Mesenchymal stem cell (in vitro differentiated cells and primary cell): ENCODE data around the gene CXCL11.

ENCODE experiments used
- DNase-seq: peaks from one replicate; pipeline ENCODE4 v3.0.0-alpha.2; 2013
- H2AFZ ChIP-seq: one replicate; pipeline ENCODE4 v1.6.1; 2013; ENCODE audit warnings: low read depth, mild to moderate bottlenecking, control low read depth, inconsistent platforms, low read length, moderate library complexity
- H2AK5ac ChIP-seq: 2 replicates; pipeline ENCODE4 v1.6.1; 2013; ENCODE audit warnings: low read length, moderate library complexity, mild to moderate bottlenecking, inconsistent platforms; ENCODE audit not compliant: severe bottlenecking
- H2BK120ac ChIP-seq: one replicate; pipeline ENCODE4 v1.6.1; 2013; ENCODE audit warnings: low read depth, mild to moderate bottlenecking, inconsistent platforms, low read length, moderate library complexity
- H2BK12ac ChIP-seq, 2 experiments: one replicate each; pipeline ENCODE4 v1.6.1; 2013; ENCODE audit warnings: inconsistent platforms in 2 of 2, low read length in 2 of 2, mild to moderate bottlenecking in 2 of 2, moderate library complexity in 2 of 2, control low read depth in 1 of 2
- H2BK15ac ChIP-seq: one replicate; pipeline ENCODE4 v1.6.1; 2013; ENCODE audit warnings: mild to moderate bottlenecking, low read depth, inconsistent platforms; ENCODE audit not compliant: poor library complexity, severe bottlenecking
- H2BK5ac ChIP-seq: 2 replicates; pipeline ENCODE4 v1.6.1; 2013; ENCODE audit warnings: low read depth, mild to moderate bottlenecking, low read length, control low read depth, inconsistent platforms; ENCODE audit not compliant: poor library complexity, severe bottlenecking
- H3K14ac ChIP-seq, 2 experiments: one replicate each; pipeline ENCODE4 v1.6.1; 2013; ENCODE audit warnings: inconsistent platforms in 2 of 2, low read length in 2 of 2, control low read depth in 1 of 2, mild to moderate bottlenecking in 1 of 2, moderate library complexity in 1 of 2
- H3K18ac ChIP-seq, 2 experiments: one replicate each; pipeline ENCODE4 v1.6.1; 2013; ENCODE audit warnings: inconsistent platforms in 2 of 2, low read length in 2 of 2, control low read depth in 1 of 2, low read depth in 1 of 2, mild to moderate bottlenecking in 1 of 2
- H3K23ac ChIP-seq, 2 experiments: one replicate each; pipeline ENCODE4 v1.6.1; 2013; ENCODE audit warnings: inconsistent platforms in 2 of 2, low read length in 2 of 2, mild to moderate bottlenecking in 2 of 2, moderate library complexity in 2 of 2, control low read depth in 1 of 2
- H3K27ac ChIP-seq: 2 replicates; pipeline ENCODE4 v1.5.1; 2013; ENCODE audit warnings: mild to moderate bottlenecking, moderate library complexity, low read length, control low read depth, inconsistent platforms; ENCODE audit not compliant: poor library complexity, severe bottlenecking
- H3K27me3 ChIP-seq, 2 experiments: 2 replicates each; pipeline versions ENCODE4 v1.6.1 to v1.7.0; 2013; ENCODE audit warnings: low read length in 2 of 2, mild to moderate bottlenecking in 2 of 2, moderate library complexity in 2 of 2, control low read depth in 1 of 2, inconsistent platforms in 1 of 2; ENCODE audit not compliant: control insufficient read depth in 1 of 2, insufficient read depth in 1 of 2
- H3K36me3 ChIP-seq, 2 experiments: 2 replicates each; pipeline versions ENCODE4 v1.6.1 to v1.7.0; 2013; ENCODE audit warnings: low read length in 2 of 2, control low read depth in 1 of 2, inconsistent platforms in 1 of 2, low read depth in 1 of 2, mild to moderate bottlenecking in 1 of 2; ENCODE audit not compliant: insufficient read depth in 2 of 2, control insufficient read depth in 1 of 2
- H3K4ac ChIP-seq, 2 experiments: one replicate each; pipeline ENCODE4 v1.6.1; 2013; ENCODE audit warnings: inconsistent platforms in 2 of 2, low read length in 2 of 2, mild to moderate bottlenecking in 2 of 2, moderate library complexity in 2 of 2, control low read depth in 1 of 2, low read depth in 1 of 2
- H3K4me1 ChIP-seq: 2 replicates; pipeline ENCODE4 v1.6.1; 2013; ENCODE audit warnings: low read depth, low read length, control low read depth; ENCODE audit not compliant: control insufficient read depth, insufficient read depth
- H3K4me2 ChIP-seq: 2 replicates; pipeline ENCODE4 v1.6.1; 2013; ENCODE audit warnings: low read length, mild to moderate bottlenecking, inconsistent platforms; ENCODE audit not compliant: poor library complexity, severe bottlenecking
- H3K4me3 ChIP-seq, 2 experiments: 2 replicates each; pipeline versions ENCODE4 v1.5.1 to v1.7.0; 2013; ENCODE audit warnings: low read length in 2 of 2, mild to moderate bottlenecking in 2 of 2, control low read depth in 1 of 2, low read depth in 1 of 2; ENCODE audit not compliant: insufficient read depth in 1 of 2
- H3K79me1 ChIP-seq: replicated peaks from 2 replicates; pipeline ENCODE4 v1.6.1; 2013; ENCODE audit warnings: mild to moderate bottlenecking, control low read depth, low read length, inconsistent platforms; ENCODE audit not compliant: poor library complexity, severe bottlenecking
- H3K9ac ChIP-seq: 2 replicates; pipeline ENCODE4 v1.7.0; 2013; ENCODE audit warnings: mild to moderate bottlenecking, low read length, moderate library complexity
- H3K9me3 ChIP-seq: 2 replicates; pipeline ENCODE4 v1.7.0; 2013; ENCODE audit warnings: mild to moderate bottlenecking, low read length; ENCODE audit not compliant: control insufficient read depth
- H4K8ac ChIP-seq: one replicate; pipeline ENCODE4 v1.6.1; 2013; ENCODE audit warnings: inconsistent platforms, mild to moderate bottlenecking, low read length, moderate library complexity
- H4K91ac ChIP-seq: one replicate; pipeline ENCODE4 v1.6.1; 2013; ENCODE audit warnings: mild to moderate bottlenecking, low read length, inconsistent platforms
- WGBS: methylation state at CpG from one replicate; pipeline ENCODE4 v1.1.7; 2013; ENCODE audit warnings: mixed read lengths; 5-methylcytosine and 5-hydroxymethylcytosine counted together

CXCL11 gene

GRCh38 chr4:76066546-76066945 is 30.7 kb upstream of the CXCL11 start:
- H2BK120ac ChIP-seq: no peak overlapping the region
- peaks cover 0 to 2% of the 10 kb centered on the region in 2 experiments for H3K27me3 ChIP-seq
- H3K23ac ChIP-seq: no peak overlapping the region
- H3K4ac ChIP-seq: no peak overlapping the region
- H2BK5ac ChIP-seq: no peak overlapping the region
- no peak overlapping the region for H3K18ac ChIP-seq
- 85% methylated on average over 3 of the region's 3 CpGs for WGBS
- no peak overlapping the region for H3K14ac ChIP-seq
- H2AK5ac ChIP-seq: no peak overlapping the region
- no peaks in the 10 kb centered on the region for H3K4me1 ChIP-seq
- H2BK12ac ChIP-seq: no peak overlapping the region
- no peak overlapping the region for H2AFZ ChIP-seq
- H3K9ac ChIP-seq: no peak overlapping the region
- no peak overlapping the region for H2BK15ac ChIP-seq
- H3K4me2 ChIP-seq: no peak overlapping the region
- no peaks in the 10 kb centered on the region for H3K36me3 ChIP-seq
- H4K91ac ChIP-seq: no peak overlapping the region
- DNase-seq: no peak
- no peak overlapping the region for H3K27ac ChIP-seq
- no peak overlapping the region for H4K8ac ChIP-seq
- H3K79me1 ChIP-seq: no peaks in the 10 kb centered on the region
- H3K9me3 ChIP-seq: no peaks in the 10 kb centered on the region
- H3K4me3 ChIP-seq: no peak overlapping the region

DNA sequence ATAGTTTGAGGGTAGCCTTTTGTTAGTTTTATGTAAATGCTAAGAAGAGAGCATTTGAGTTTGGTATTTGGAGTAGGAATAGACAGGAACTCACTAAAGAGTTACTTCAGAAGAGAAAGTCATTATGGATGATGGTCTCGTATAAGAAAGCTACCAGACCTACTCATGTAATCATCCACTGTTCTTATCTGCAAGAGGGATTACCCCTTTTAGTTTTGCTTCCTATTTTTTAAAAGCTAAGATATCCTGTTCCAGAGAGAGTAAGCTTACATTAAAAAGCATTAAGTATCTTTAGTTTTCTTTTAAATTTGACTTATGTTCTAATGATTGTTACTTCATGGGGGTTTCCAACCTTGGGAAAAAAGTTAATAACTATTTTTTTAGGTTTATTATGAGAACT is 26.1 kb upstream of the CXCL11 start:
- Histone ChIP-seq H3K18ac (no peak overlapping the region), H3K4me3 (no peak overlapping the region), H2BK5ac (no peak overlapping the region), H3K4ac (no peak overlapping the region), H3K14ac (no peak overlapping the region), H3K36me3 (no peaks in the 10 kb centered on the region), H3K9ac (no peak overlapping the region), H2AK5ac (no peak overlapping the region), H2BK12ac (no peak overlapping the region), H3K27ac (no peak overlapping the region), H3K23ac (no peak overlapping the region), H3K27me3 (peaks cover 0 to 5% of the 10 kb centered on the region in 2 experiments), H4K8ac (no peak overlapping the region), H2BK15ac (no peak overlapping the region), H2BK120ac (no peak overlapping the region), H2AFZ (no peak overlapping the region), H3K4me2 (no peak overlapping the region), H3K9me3 (no peaks in the 10 kb centered on the region), H3K79me1 (no peaks in the 10 kb centered on the region), H3K4me1 (no peaks in the 10 kb centered on the region), H4K91ac (no peak overlapping the region)
- no CpG with 5 or more reads among the region's 1 CpG for WGBS
- DNase-seq: no peak

DNA sequence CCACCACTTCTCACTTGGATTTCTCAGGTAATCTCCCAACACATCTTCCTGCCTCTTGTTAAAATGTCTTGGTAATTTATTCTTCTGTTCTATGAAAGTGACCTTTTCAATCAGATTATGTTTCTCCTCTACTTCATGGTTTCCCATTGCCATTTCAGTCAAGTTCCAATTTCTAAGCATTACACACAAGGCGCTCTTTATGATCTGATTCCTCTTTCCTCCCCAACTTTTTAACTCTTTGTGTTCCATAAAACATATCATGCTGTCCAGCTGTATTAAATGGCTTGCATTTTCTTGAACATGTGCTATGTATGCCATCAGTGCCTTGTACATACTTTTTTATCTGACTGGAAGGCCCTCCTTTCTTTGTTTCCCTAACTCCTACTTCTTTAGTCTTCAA is 25.6 kb upstream of the CXCL11 start:
- no peak overlapping the region for H2AK5ac ChIP-seq
- H3K14ac ChIP-seq: no peak overlapping the region
- H4K8ac ChIP-seq: no peak overlapping the region
- no peak overlapping the region for H3K18ac ChIP-seq
- H3K23ac ChIP-seq: no peak overlapping the region
- no peaks in the 10 kb centered on the region for H3K36me3 ChIP-seq
- DNase-seq: no peak
- no peak overlapping the region for H2BK5ac ChIP-seq
- no peak overlapping the region for H3K9ac ChIP-seq
- H2AFZ ChIP-seq: no peak overlapping the region
- no peak overlapping the region for H3K4ac ChIP-seq
- H3K9me3 ChIP-seq: no peaks in the 10 kb centered on the region
- no peak overlapping the region for H2BK12ac ChIP-seq
- H3K4me1 ChIP-seq: no peaks in the 10 kb centered on the region
- peaks cover 0 to 6% of the 10 kb centered on the region in 2 experiments for H3K27me3 ChIP-seq
- 64% methylated on average over 1 of the region's 1 CpG for WGBS
- no peaks in the 10 kb centered on the region for H3K79me1 ChIP-seq
- no peak overlapping the region for H2BK120ac ChIP-seq
- no peak overlapping the region for H3K4me3 ChIP-seq
- H3K4me2 ChIP-seq: no peak overlapping the region
- H3K27ac ChIP-seq: no peak overlapping the region
- no peak overlapping the region for H4K91ac ChIP-seq
- no peak overlapping the region for H2BK15ac ChIP-seq

DNA sequence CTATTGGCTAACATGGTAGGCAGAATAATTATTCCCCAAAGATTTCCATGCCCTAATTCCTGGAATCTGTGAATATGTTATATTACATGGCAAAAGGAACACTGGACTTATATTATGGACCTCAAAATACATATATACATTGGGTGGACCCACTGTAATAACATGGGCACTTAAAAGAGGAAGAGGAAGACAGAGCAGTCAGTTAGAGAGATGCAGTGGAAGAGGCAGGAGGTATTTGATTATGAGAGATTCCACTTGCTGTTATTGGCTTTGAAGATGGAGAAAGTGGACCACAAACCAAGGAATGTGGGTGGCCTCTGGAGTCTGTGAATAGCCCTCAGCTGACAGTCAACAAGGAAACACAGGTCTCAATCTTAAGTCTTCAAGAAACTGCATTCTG is 24.6 kb upstream of the CXCL11 start:
- Histone ChIP-seq H3K9me3 (no peaks in the 10 kb centered on the region), H3K4me2 (no peak overlapping the region), H3K79me1 (no peaks in the 10 kb centered on the region), H3K27me3 (peaks cover under 1 to 15% of the 10 kb centered on the region in 2 experiments), H2BK12ac (no peak overlapping the region), H4K91ac (no peak overlapping the region), H3K4ac (no peak overlapping the region), H3K4me3 (no peak overlapping the region), H3K27ac (no peak overlapping the region), H3K36me3 (no peaks in the 10 kb centered on the region), H3K4me1 (no peaks in the 10 kb centered on the region), H3K18ac (no peak overlapping the region), H3K14ac (no peak overlapping the region), H2AFZ (no peak overlapping the region), H2BK5ac (no peak overlapping the region), H2AK5ac (no peak overlapping the region), H4K8ac (no peak overlapping the region), H2BK120ac (no peak overlapping the region), H2BK15ac (no peak overlapping the region), H3K9ac (no peak overlapping the region), H3K23ac (no peak overlapping the region)
- no peak for DNase-seq
